Right kidney (tissue), 1 donor: Measurements from ENCODE around the gene ATP6V0C.
"Not testable (repeated sequence)": the region's sequence is repeated elsewhere in the genome, so short reads cannot be mapped to it uniquely, and the experiment has no call there.

Experiments used
- DNase-seq: peaks from one replicate; pipeline ENCODE4 v3.0.0-alpha.2; 2016

Gene ATP6V0C

DNA sequence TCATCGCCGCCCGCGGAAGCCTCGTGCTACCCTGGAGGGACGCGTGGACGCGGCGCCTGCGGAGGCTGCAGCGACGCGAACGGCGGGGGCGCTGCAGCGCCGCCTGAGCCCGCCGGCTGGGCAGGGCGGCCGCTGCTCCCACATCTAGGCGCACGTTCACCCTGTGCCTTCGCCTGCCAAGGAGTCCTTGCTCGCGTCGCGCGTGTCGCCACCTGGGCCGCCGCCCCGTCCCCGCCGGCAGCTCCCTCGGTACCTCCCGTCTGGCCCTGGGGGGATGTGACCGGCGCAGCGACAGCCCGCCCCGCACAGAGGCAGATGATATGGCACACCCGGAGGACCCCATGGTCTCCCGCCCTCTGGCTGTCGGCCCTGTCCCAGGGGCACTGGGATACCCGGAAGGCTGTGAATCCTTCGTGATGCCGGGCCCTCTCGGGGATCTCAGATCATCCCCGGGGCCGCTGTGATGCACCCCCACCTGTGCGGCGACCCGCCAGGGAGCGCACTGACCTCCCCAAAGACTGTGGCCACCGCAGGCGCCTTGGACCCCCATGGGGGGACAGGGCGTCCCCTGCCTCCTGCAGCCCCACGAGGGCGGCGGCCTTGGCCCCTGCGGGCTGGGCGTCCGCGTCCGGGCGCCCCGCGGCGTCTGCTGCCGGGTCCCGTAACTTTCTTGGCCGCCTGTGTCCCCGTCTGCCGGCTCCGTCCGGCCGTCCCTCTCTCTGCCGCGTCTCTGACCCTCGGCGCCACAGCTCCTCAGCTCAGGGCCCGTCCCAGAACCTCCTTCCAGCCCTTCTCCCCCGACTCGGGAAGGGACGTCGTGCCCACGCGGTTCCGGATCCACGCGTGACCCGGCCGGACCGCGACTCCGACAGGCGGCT lies 39.5 kb upstream of the ATP6V0C start:
- peak; percentile 81 for DNase-seq

DNA sequence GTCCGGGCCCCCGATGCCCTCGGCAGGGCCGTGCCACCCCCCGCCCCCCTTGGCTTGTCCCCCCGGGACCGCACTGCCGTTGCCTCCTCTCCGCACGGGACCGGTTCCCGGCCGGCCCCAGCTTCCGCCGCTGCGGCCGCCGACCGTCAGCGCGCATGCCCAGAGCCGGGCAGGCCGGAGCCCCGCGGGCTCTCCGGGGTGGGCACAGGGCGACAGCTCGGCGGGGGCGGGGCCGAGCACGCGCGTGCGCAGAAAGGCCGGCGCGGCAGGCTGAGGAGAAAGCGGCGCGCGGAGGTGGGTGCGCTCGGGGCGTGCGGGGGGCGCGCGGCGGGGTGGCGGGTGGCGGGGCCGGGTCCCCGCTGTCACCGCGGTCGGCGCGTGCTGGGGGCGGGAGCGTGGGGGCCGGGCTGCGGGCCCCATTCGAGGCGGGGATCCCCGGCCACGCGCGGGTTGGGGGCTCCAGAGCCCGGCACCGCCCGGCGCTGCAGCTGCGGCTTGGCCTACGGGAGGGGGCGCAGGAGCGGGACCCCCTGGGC lies 38.8 kb upstream of the ATP6V0C start, which contains the start of gene TBC1D24:
TBC1D24 (plus strand) TSS at position 251 of the 536 bp plus-strand sequence. CDS start 21,022 bp downstream, outside the sequence.
- peak; percentile 42 for DNase-seq

DNA sequence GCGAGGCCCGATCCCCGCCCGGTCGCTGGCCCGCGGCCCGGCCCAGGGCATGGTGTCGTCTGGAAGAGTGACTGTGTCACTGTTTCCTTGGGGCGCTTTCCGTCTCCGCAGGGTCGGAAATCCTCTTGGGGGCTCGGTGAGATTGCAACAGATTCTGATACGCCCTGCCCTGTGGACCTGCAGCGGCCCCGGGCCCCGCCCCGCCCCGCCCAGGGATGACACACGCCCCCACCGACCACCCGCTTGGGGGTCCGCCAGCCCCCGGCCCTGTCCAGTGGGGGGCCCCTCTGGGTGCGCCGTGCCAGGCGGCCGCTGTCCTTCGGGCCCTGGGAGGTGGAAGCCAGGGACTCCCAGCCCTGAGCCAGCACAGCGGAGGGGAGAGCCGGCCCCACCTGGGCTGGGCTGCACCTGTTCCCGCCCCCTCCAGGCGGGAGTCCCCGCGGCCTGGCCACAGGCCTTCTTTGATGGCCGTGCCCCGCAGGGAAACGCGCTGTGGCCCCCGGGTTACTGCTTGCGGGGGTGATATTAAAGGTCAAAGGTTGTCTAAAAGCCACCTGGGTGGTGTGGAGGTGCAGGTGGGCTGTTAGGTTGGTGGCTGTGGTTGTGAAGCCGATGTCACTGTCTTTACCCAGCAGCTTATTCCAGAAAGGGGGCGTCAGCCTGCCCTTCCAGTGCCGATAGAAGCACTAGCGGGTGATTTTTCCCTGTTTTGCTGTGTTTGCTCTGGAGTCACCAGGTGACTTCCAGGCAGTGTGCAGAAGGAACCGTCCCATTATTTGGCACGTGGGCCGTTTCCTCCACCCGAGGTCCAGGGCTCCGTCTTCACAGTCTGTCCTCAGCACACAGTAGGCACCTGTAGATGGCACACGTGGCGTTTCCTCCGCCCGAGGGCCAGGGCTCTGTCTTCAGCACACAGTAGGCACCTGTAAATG lies 38.1 kb upstream of the ATP6V0C start:
- DNase-seq = peak; percentile 55

DNA sequence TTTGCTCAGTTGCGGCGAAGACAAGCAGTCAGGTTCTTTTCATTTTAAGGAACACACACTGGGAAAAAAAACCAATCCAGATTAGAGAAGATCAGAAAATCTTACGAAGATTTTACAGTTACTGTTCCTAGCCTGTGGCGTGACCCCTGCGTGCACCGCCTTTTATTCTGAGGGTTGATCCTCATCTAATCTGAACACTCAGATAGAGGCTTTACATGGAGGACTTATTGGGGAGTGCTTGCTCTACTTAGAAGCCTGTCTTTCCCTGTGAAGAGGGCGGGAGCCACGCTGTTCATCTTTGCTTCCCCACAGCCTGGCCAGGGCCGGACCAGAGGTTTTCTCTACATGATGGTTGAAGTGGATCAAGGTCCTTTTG lies 37.4 kb upstream of the ATP6V0C start:
- no peak for DNase-seq

DNA sequence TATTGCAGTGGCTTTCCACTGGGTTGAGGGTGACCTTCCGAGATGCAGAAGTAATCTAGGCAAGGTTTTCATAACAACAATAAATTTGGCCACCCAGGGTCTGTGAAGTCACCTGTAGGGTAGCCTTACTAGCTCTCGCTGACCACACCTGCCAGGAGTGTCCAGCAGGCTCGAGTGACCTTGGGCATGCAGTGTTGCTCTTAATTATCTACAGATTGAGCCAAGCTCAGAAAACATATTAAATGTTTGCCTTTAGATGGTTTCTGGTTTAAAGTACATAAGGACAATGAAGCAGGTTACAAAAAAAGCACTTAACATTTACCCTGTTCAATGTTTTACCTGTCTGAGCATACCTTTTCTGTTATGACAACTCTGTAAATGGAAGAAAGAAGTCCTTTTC lies 37.0 kb upstream of the ATP6V0C start:
- no peak for DNase-seq

DNA sequence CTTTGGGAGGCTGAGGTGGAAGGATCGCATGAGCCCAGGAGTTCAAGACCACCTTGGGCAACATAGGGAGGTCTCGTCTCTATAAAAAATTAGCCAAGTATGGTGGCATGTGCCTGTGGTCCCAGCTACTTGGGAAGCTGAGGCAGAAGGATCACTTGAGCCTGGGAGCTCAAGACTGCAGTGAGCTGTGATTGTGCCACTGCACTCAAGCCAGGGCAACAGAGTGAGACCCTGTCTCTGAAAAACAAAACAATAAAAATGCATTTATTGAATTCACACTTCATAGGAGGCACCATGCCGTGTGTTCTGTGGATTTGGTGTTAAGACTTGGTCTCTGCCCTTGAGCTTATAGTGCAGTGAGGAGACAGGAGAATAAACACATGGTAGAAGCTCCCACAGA lies 36.4 kb upstream of the ATP6V0C start:
- no peak for DNase-seq

DNA sequence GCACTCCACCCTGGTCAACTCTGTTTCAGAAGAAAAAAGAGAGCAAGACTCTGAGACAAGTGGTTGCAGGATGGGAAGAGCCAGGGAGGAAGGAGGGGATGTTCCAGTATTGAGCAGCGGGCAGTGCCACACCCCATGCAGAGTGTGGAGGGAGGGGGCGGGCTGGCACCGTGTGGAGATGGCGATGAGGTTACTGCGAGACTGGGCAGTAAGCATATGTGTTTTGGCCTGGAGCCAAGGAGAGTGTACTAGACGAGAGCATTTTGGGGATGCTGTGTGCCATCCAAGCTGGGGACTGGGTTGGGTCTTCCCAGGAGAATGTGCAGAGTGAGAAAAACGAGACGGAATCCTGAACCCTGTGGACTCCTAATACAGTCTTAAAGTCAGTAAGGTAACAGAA lies 35.5 kb upstream of the ATP6V0C start:
- DNase-seq = no peak

DNA sequence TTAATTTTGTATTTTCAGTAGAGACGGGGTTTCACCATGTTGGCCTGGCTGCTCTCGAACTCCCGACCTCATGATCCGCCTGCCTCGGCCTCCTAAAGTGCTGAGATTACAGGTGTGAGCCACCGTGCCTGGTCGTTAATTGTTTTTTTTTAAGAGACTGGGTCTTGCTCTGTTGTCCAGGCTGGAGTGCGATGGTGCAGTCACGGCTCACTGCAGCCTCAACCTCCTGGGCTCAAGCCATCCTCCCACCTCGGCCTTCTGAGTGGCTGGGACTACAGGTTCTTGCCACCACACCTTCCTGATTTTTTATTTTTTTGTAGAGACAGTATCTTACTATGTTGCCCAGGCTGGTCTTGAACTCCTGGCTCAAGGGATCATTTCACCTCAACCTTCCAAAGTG lies 33.8 kb upstream of the ATP6V0C start:
- not testable (repeated sequence) for DNase-seq

DNA sequence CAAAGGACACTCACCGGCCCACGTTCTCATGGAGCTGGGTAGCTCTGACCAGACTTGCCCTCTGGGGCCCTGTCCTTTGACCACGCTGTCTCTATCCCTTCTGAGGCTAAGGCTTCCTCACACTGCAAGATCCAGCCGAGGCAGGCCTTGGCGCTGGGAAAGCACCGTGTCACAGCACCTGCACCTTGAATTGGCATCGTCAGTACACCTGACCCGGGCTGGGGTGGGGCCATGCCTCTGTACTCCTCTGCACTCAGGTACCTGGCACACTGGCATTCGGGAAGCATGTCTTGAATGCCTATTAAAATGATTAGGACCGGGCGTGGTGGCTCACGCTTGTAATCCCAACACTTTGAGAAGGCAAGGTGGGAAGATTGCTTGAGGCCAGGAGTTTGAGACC lies 32.8 kb upstream of the ATP6V0C start:
- DNase-seq = no peak

DNA sequence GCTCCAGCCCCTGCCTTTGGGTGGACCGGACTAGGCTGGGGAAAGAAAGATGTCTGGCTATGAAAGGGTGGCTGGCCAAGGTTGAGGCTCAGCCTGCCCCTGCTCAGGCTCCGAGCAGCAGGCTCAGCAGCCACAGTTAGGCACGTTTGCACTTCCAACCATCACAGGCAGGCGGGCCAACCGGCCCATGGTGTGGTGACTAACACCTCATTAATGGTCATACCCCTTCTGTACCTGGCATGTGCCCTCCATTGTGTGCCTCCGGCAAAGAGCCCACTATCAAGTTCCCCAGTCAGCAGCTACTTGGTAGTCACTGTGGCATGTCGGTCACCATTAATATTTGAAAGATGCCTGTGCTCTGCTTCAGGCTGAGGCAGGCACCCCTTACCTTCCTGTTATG lies 32.1 kb upstream of the ATP6V0C start:
- DNase-seq = no peak

DNA sequence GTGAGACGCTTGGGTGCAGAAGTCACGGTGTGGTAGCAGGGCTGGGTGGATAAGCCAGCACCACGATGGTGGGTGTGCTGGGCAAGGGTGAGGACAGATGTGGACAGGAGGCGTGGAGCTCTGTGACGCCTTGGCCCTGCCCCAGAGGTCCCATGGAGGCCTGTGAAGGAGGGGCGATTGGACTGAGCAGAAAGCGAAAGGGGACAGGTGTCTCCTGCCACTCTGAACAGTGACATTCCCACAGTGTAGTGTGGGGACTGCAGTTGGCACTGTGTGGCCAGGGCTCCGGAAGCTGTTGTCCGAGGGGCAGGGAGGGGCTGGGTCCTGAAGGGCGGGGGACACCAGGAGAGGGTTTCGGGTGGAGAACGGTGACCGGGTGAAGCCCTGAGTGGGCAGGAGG lies 31.5 kb upstream of the ATP6V0C start:
- no peak for DNase-seq

DNA sequence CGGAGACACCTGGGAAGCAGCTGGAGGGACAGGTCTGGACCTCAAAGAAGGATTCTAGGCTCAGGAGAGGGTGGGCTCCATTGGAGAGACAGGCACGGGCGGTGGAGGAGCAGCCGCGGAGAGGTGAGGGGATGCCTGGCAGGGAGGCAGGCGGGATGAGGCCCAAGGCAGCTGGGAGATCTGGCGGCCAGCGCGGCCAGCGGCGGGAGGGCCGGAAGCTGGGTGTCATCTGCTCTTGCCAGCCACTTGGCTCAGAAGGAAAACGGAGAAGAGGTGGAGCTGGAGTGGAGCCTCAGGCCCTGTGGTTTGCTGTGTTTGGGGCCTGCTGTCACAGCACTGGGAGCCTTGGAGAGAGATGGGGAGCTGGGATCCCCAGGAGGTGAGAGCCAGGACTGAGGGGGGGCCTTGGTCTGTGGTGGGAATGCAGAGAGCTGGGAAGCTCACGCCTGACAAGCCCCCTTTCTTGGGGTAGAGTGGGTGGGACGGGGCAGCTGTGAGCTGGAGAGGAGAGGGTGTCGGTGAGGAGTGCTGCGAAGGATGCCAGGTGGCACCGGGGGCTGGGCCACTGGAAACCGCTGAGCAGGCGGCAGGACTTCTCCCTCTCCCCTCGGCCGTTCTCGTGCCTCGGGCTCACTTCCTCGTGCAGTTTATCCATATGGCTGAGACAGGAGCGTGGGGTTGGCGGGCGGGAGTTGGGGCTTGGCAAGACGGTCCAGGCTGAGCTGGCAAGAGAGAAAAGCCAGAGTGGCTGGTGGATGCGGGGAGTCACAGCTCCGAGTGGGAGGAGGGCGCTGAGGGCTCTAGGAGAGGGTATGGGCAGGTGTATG lies 30.8 kb upstream of the ATP6V0C start:
- DNase-seq = peak; percentile 35

DNA sequence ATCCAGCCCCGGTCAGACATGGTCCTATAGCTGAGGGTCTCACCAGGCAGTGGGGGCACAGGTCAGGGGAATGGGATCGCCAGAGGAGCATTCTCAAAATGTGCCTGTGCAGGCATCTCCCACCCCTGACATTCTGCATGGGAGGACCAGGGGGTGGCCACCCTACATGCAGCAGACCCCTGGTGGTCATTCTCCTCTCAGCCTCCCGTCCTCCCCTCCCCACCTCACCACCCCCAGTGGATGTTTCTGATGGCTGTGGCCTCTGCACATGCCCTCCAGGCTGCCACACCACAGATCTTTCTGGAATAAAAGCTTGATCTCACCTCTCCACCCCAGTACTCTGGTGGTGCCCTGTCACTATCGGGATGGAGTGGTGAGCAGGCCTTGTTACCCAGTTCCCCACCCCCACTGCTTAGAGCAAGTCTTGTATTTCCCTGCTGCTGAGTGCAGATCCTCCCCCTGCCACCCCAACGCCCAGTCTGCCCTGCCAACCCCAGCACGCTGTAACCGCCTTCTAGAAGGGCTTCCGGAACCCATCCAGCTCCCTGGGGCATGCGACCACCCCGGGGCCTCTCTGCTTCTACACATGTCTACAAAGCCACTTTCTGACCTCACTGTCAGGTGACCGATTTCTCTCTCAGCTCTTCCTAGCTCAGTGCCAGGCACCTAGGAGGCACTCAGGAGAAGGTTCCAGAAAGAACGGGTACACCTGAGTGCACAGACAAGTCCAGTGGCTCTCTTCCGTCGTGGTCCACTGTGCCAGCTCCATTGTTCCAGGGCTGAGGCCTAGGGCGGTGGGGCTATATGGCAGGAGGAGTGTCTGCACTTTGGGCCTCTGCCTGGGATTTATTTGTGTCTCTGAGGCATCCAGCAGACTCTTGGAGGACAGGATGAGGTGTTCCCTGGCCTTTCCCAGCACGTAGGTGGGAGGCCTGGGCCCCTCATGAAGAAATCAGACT lies 29.5 kb upstream of the ATP6V0C start:
- DNase-seq = no peak

DNA sequence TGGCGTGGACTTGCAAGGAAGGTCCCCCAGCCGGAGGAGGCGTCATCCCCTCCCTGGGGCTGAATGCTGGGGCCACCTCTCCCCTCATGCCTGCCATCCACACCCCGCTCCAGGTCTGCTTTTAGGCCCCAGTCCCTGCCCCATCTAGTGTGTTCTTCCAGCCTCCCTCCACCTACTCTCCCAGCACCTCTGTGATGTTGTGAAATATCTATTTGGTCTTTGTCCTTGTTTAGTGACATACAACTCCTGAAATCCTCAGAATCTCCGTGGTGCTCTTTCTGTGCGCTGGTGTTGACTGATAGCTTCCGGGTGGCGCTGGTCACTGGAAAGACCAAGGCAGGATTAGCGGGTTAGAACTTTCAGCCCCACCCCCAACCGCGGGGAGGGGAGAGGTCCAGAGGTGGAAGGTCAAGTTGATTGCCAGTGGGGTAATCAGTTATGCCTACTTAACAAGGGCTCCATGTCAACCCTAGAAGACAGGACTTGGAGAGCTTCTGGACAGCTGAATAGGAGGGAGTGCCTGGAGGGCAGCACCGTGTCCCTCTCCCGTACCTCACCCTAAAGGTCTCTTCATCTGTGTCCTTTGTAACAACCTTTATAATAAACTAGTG lies 28.7 kb upstream of the ATP6V0C start:
- DNase-seq = no peak

DNA sequence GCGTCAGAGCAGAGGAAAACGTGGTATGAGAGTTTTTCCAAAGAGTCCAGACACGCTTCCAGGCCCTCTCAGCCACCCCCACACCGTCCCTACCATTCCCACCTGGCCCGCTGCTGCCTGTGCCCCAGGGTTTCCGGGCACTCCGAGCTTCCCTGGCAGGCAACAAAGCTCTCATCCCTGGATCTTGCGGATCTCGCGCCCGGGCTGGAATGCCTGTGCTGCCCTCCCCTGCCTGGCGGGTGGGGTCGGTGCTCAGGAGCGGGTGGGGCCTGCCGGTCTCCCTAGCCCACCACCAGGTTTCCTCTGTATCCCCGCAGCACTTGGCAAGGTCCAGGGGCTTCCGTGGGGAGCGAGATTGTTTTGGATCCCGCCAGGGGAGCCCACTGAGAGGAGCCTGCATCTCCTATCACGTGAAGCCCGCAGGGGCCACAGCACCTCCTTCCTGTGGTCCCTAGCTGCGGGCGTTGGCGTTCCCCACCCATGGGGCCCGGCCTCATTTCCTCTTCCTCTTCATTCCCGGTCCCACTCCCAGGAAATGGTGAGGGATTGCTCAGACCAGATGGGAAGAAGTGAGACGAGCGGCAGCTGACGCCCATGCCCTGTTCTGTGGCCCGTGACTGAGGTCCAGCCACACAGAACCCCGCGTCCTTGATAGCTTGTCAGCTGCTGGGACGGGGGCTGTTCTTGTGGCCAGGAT lies 27.8 kb upstream of the ATP6V0C start:
- no peak for DNase-seq

DNA sequence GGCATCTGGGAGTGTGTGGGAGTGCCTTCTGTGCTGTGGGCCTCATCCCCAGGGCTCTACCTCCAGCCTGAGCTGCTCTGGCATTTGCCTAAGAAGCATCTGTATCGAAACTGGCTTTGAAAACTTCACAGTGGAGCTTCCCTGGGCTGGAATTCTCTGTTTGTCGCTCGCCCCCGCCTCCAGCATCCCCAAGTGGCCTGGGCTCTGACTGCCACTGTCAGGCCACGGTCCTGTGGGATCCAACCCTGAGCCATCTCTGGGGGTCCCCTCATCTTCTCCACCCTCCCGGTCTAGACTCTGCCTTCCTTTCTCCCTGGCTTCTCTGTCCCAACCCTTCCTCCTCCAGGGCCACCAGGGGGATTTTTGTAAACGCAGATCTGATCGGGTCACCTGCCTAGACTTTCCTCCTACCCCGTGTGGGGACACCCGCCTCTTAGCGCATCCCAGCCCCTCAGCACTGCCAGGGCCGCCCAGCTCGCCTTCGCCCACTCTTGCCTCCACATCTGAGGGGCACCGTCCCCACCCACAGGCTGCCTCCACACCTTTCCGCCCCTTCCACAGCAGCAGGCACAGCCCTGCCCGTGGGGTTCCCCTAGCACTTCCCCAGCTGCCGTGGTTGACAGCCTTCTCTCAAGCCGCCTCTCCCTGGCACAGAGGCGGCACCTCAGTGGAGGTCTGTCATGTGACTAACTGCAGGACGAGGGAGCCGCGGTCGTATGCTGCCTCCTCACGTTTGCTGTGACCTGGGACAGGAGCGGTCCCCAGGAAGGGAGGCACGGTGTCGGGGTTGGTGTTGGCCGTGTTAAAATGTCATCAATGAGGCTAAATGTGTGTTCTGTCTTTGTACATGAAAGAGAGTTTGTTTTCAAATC lies 26.9 kb upstream of the ATP6V0C start:
- DNase-seq = peak; percentile 65

DNA sequence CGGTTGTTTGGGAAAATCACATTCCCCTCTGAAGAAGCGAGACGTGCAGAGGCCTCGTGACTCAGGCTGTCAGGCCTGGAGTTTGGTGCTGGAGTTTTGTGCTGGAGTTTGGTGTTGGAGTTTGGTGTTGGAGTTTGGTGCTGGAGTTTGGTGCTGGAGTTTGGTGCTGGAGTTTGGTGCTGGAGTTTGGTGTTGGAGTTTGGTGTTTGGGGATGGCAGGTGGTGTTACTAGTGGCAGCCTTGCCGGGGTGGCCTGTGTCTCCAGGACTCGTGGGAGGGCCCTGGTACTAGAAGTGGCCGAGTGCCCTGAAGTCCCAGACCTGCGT lies 26.3 kb upstream of the ATP6V0C start:
- no peak for DNase-seq

DNA sequence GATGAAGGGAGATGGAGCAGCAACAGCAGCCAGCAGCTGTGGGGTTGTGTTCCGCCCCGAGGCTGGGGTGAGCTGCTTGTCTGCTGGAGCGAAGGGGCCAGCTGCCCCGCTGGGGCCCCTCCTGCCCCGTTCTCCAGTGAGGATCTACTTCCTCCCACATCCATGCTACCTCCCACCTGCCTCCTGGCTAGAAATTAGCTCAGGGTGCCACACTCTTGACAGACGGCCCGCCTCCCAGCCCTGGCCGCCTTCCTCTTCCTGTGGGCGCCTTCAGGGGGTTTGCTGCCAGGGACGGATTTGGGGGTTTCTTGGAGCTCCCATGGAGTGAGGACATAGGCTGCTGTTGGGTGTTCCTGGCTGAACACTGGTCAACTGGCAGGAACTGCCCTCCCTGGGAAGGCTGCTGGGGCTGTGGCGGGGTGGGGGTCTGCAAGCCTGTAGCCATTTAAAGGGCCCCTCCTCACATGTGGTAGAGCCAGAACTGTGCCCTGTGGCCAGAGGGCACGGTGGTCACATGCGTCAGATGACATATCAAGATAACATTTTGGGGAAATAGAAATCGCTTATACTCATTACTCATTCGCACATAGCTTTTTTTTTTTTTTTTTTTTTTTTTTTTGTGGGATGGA lies 25.7 kb upstream of the ATP6V0C start:
- DNase-seq = peak; percentile 48
